Left lobe of liver (tissue), 2 donors: Measurements from ENCODE around the gene FTHL17. TPM values are rescaled to one million over a fixed set of nuclear protein-coding genes. Genes with fewer than 3 reads are reported as not detected.
A peak's percentile ranks its signal among the peaks of the same experiment; 100 is the strongest.

Experiments
- ATAC-seq: fragments of 200-7000 bp; cut with Tn5 transposase; one replicate; pipeline ENCODE4 v1.9.1; 2020; ENCODE audit warnings: mild to moderate bottlenecking, moderate library complexity
- DNase-seq: peaks from one replicate; pipeline ENCODE4 v3.0.0-alpha.2; 2020; ENCODE audit warnings: low spot score
- total RNA-seq: library from RNA; stranded (reverse); gene quantifications from one replicate; pipeline ENCODE4 v1.2.1, GENCODE V29; 2021
- donor health status: DM: no; HTN: no; CAD: no; lungs with moderate emphysema.
- donor health status: DM: no; HTN: yes; CAD: no.

Gene FTHL17
- total RNA-seq, 1 donor from 2014 or later = not detected

DNA sequence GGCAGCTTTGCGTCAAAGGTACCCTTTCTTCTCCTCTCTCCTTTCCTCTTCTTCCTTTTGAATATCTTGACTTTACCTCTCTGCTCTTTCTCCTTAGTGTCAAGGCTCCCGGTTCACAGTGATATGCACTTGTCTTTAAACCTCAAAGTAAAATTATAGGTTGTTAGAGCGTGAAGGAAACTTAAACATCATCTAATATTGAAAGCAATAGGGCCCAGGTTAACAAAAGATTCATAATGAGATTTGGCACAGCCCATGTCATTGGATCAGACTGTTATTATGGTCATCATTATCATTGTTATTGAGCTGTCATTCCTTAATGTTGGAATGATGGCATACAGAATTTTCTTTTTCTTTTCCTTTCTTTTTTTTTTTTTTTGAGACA lies 32.5 kb downstream of the FTHL17 start:
- ATAC-seq (no peak), DNase-seq (no peak)

DNA sequence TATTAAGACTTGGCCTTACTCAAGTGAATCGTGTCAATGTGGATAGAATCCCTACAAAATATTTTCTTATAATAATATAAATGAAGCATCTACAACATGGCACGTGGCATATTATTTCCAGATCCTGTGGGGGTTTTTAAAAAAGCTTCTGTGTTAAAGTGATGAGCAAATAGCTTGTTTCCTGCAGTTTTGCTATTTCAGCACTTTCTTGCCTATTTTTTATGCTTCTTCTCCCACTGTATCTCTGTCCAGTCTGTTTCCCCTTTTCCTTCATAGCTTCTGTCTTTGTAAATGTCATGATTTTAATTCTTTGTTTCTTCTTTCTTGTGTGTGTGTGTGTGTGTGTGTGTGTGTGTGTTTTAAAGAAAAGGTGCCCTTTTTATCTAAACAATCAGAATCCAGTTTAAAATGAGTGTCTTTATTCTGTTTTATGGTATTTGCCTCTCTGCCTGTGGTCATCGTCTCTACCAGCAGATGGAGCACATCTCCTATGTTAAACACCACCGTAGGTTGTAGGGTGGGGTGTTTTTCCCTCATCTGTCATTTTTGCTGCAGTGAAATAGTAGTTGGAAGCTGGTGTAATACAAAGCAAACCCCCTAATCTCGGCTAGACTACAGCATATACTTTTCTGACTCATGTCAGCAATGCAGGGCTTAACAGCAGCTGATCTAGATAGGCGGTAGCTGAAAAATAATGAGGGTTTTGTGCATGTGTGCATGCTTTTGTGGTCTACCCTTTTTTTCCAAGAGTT lies 33.1 kb downstream of the FTHL17 start:
- no peak for DNase-seq
- peak; percentile 77 for ATAC-seq

DNA sequence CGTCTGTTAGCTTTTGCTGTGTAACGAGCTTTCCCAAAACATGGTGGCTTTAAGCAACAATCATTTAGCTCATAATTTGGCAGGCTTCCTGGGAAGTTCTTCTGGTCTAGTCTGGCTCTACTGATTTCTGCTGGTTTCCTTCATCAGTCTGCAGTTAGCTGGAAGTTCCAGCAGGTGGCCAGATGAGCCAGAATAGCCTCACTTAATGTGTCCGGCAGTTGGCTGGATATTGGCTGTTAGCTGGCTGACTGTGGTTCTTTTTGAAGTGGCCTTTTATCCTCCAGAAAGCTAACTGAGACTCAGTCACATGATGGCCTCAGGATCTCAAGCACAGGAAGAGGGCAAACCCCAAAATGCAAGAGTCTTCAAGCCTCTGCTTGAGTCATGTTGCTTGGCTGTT lies 34.9 kb downstream of the FTHL17 start:
- ATAC-seq (peak; percentile 94), DNase-seq (peak; percentile 46)

- no peak for DNase-seq
- no peak for ATAC-seq
Observed at GRCh38 chrX:31027351-31027750, 44.5 kb downstream of the FTHL17 start.

- DNase-seq (no peak), ATAC-seq (no peak)
Observed at GRCh38 chrX:31024866-31025265, 47.0 kb downstream of the FTHL17 start.

DNA sequence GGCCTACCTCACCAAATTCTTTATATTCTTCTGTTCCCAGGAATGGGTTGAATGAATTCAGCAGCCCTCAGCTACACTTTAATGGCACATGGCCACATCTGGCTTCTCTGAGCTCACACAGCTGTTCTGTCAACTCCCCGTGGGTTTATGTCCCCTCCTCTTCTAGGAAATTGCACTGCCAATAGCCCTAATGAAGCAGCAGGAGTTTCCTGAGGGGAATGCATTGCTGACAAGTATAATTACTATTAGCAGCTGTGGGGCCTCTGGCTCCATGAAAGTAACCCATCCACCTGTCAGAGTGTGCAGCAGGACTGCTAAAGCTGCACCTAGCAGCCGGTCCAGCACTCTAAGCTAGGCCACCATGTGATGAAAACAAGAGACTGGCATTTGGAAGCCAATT lies 50.3 kb downstream of the FTHL17 start:
- no peak for ATAC-seq

More for the DNA sequence above, 50.3 kb downstream of the FTHL17 start:
- no peak for DNase-seq

Other genes with a start within 250 kb of the FTHL17 start
- 21.2 TPM for gene TAB3, start 182.8 kb downstream of the FTHL17 start, total RNA-seq